HS-5 (cell line): ENCODE results near the gene FASLG.

Experiments
- DNase-seq: peaks from one replicate; pipeline ENCODE4 v3.0.0-alpha.2; 2012; ENCODE audit warnings: low read depth

FASLG gene

GRCh38 chr1:172647110-172647564 lies 11.8 kb upstream of the FASLG start:
- DNase-seq = no peak

GRCh38 chr1:172647987-172648386 lies 10.9 kb upstream of the FASLG start:
- no peak for DNase-seq

GRCh38 chr1:172650474-172651193 lies 8.3 kb upstream of the FASLG start:
- DNase-seq = no peak

GRCh38 chr1:172653015-172653709 lies 5.7 kb upstream of the FASLG start:
- DNase-seq = no peak

GRCh38 chr1:172654535-172654934 lies 4.4 kb upstream of the FASLG start:
- DNase-seq = no peak

GRCh38 chr1:172656576-172656975 lies 2.3 kb upstream of the FASLG start:
- no peak for DNase-seq

GRCh38 chr1:172657586-172657985 lies 1.3 kb upstream of the FASLG start:
- DNase-seq = no peak

GRCh38 chr1:172661107-172661506 lies 2.2 kb downstream of the FASLG start:
- no peak for DNase-seq

GRCh38 chr1:172662464-172663109 lies 3.7 kb downstream of the FASLG start:
- no peak for DNase-seq

- no peak for DNase-seq
Observed at GRCh38 chr1:172663732-172664131, 4.8 kb downstream of the FASLG start.

- DNase-seq = no peak
Observed at GRCh38 chr1:172668097-172668496, 9.2 kb downstream of the FASLG start.

GRCh38 chr1:172669011-172669410 lies 10.1 kb downstream of the FASLG start:
- no peak for DNase-seq

- DNase-seq = no peak
Observed at GRCh38 chr1:172670316-172670715, 11.4 kb downstream of the FASLG start.

- no peak for DNase-seq
Observed at GRCh38 chr1:172670791-172671190, 11.9 kb downstream of the FASLG start.

GRCh38 chr1:172671591-172671990 lies 12.7 kb downstream of the FASLG start:
- no peak for DNase-seq

GRCh38 chr1:172672720-172673119 lies 13.8 kb downstream of the FASLG start:
- DNase-seq = no peak

GRCh38 chr1:172673761-172674160 lies 14.9 kb downstream of the FASLG start:
- no peak for DNase-seq

GRCh38 chr1:172674831-172675613 lies 16.1 kb downstream of the FASLG start:
- no peak for DNase-seq

GRCh38 chr1:172679000-172679772 lies 20.3 kb downstream of the FASLG start:
- DNase-seq = no peak

GRCh38 chr1:172680244-172680643 lies 21.3 kb downstream of the FASLG start:
- DNase-seq = no peak

- DNase-seq = no peak
Observed at GRCh38 chr1:172680733-172681275, 21.9 kb downstream of the FASLG start.
